Measurements from ENCODE around the gene ERN1. TPM values are rescaled to one million over a fixed set of nuclear protein-coding genes. Genes with fewer than 3 reads are reported as not detected.

The ERN1 gene
- total and polyA plus RNA-seq, 4 donors: 4.0 to 6.9 (median 5.9) TPM

GRCh38 chr17:64041912-64042311 lies 88.0 kb downstream of the ERN1 start:
- no peaks in the 10 kb centered on the region for H3K27me3 ChIP-seq (ENCODE audit: control insufficient read depth, insufficient read depth, low read length)
- 69% methylated on average over 9 of the region's 11 CpGs for WGBS (ENCODE audit: insufficient coverage)
- no peak for DNase-seq (ENCODE audit: low read depth in 4 of 6, low spot score in 6 of 6)
- H3K4me1 ChIP-seq (ENCODE audit: control insufficient read depth, insufficient read depth, low read length): peaks cover 3% of the 10 kb centered on the region
- no peaks in the 10 kb centered on the region for H3K9me3 ChIP-seq (ENCODE audit: control insufficient read depth, insufficient read depth, low read length)
- no peak overlapping the region for H3K27ac ChIP-seq (ENCODE audit: low read depth, low read length)
- peaks cover 43% of the 10 kb centered on the region for H3K36me3 ChIP-seq (ENCODE audit: control insufficient read depth, insufficient read depth, low read length)
- no peak overlapping the region for H3K4me3 ChIP-seq (ENCODE audit: low read depth, low read length)

- peaks cover 3% of the 10 kb centered on the region for H3K4me1 ChIP-seq (ENCODE audit: control insufficient read depth, insufficient read depth, low read length)
- 57% methylated on average over 4 of the region's 6 CpGs for WGBS (ENCODE audit: insufficient coverage)
- H3K36me3 ChIP-seq (ENCODE audit: control insufficient read depth, insufficient read depth, low read length): peaks cover 28% of the 10 kb centered on the region
- DNase-seq (ENCODE audit: low read depth in 4 of 6, low spot score in 6 of 6): no peak
- no peak overlapping the region for H3K4me3 ChIP-seq (ENCODE audit: low read depth, low read length)
- H3K9me3 ChIP-seq (ENCODE audit: control insufficient read depth, insufficient read depth, low read length): no peaks in the 10 kb centered on the region
- no peaks in the 10 kb centered on the region for H3K27me3 ChIP-seq (ENCODE audit: control insufficient read depth, insufficient read depth, low read length)
- H3K27ac ChIP-seq (ENCODE audit: low read depth, low read length): no peak overlapping the region
These were observed 89.7 kb downstream of the ERN1 start for GRCh38 chr17:64040206-64040605.

- WGBS (ENCODE audit: insufficient coverage): no CpG with 5 or more reads among the region's 3 CpGs
- H3K4me1 ChIP-seq (ENCODE audit: control insufficient read depth, insufficient read depth, low read length): peaks cover 3% of the 10 kb centered on the region
These were observed 90.9 kb downstream of the ERN1 start for GRCh38 chr17:64039106-64039400.

GRCh38 chr17:64038331-64039105 lies 91.4 kb downstream of the ERN1 start:
- H3K27me3 ChIP-seq (ENCODE audit: control insufficient read depth, insufficient read depth, low read length): no peaks in the 10 kb centered on the region
- peaks cover 12% of the 10 kb centered on the region for H3K36me3 ChIP-seq (ENCODE audit: control insufficient read depth, insufficient read depth, low read length)
- H3K9me3 ChIP-seq (ENCODE audit: control insufficient read depth, insufficient read depth, low read length): no peaks in the 10 kb centered on the region
- no peak overlapping the region for H3K27ac ChIP-seq (ENCODE audit: low read depth, low read length)
- no peak for DNase-seq (ENCODE audit: low read depth in 4 of 6, low spot score in 6 of 6)
- no peak overlapping the region for H3K4me3 ChIP-seq (ENCODE audit: low read depth, low read length)
- H3K4me1 ChIP-seq (ENCODE audit: control insufficient read depth, insufficient read depth, low read length): peaks cover 3% of the 10 kb centered on the region
- 87% methylated on average over 11 of the region's 16 CpGs for WGBS (ENCODE audit: insufficient coverage)

More at GRCh38 chr17:64039106-64039400, 90.9 kb downstream of the ERN1 start:
- H3K27ac ChIP-seq (ENCODE audit: low read depth, low read length): no peak overlapping the region
- H3K4me3 ChIP-seq (ENCODE audit: low read depth, low read length): no peak overlapping the region
- DNase-seq (ENCODE audit: low read depth in 4 of 6, low spot score in 6 of 6): no peak
- no peaks in the 10 kb centered on the region for H3K9me3 ChIP-seq (ENCODE audit: control insufficient read depth, insufficient read depth, low read length)
- H3K27me3 ChIP-seq (ENCODE audit: control insufficient read depth, insufficient read depth, low read length): no peaks in the 10 kb centered on the region
- peaks cover 17% of the 10 kb centered on the region for H3K36me3 ChIP-seq (ENCODE audit: control insufficient read depth, insufficient read depth, low read length)

DNA sequence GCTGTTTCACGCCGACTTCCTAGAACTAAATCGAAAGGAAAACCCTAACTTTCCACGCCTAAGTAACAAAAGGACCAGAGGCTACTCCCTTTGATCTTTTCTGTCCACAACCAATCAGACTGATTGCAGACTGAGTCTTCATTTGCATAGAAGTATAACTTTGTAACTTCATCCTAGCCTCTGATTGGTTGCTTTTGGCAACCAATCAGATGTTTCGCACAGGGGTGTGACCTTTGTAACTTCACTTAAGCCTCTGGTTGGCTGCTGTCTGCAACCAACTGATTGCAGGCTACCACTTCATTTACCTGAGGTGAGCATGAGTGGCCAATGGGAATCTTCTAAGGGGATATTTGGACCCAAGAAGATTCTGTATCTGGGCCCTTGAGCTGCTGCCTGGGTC lies 92.1 kb downstream of the ERN1 start:
- Histone ChIP-seq H3K27ac (ENCODE audit: low read depth, low read length) (no peak overlapping the region), H3K9me3 (ENCODE audit: control insufficient read depth, insufficient read depth, low read length) (no peaks in the 10 kb centered on the region)
- 93% methylated on average over 5 of the region's 5 CpGs for WGBS (ENCODE audit: insufficient coverage)

DNA sequence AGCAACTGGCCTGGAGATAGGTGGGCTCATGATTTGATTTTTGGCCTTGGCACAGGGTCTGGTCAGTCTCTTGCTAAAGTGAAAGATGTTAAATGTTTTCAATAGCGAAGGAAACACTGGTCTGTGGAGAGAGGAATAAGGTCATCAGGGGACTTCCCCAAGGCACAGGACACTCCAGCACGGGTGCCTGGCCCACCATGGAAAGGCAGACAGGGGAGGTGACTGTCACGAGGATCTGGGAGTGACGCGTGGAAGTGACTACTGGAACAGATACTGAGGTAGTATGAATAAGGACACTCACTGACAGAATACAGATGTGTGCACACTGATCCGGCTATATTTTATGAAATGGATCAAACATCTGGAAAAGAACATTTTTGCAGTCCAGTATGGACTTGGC lies 92.8 kb downstream of the ERN1 start:
- WGBS (ENCODE audit: insufficient coverage): 91% methylated on average over 6 of the region's 6 CpGs
- Histone ChIP-seq H3K36me3 (ENCODE audit: control insufficient read depth, insufficient read depth, low read length) (peaks cover 4% of the 10 kb centered on the region), H3K27me3 (ENCODE audit: control insufficient read depth, insufficient read depth, low read length) (no peaks in the 10 kb centered on the region), H3K27ac (ENCODE audit: low read depth, low read length) (no peak overlapping the region), H3K9me3 (ENCODE audit: control insufficient read depth, insufficient read depth, low read length) (no peaks in the 10 kb centered on the region), H3K4me1 (ENCODE audit: control insufficient read depth, insufficient read depth, low read length) (peaks cover 3% of the 10 kb centered on the region), H3K4me3 (ENCODE audit: low read depth, low read length) (no peak overlapping the region)
- no peak for DNase-seq (ENCODE audit: low read depth in 4 of 6, low spot score in 6 of 6)

More for the DNA sequence above, 92.1 kb downstream of the ERN1 start:
- peaks cover 3% of the 10 kb centered on the region for H3K4me1 ChIP-seq (ENCODE audit: control insufficient read depth, insufficient read depth, low read length)
- H3K4me3 ChIP-seq (ENCODE audit: low read depth, low read length): no peak overlapping the region
- DNase-seq (ENCODE audit: low read depth in 4 of 6, low spot score in 6 of 6): no peak
- H3K27me3 ChIP-seq (ENCODE audit: control insufficient read depth, insufficient read depth, low read length): no peaks in the 10 kb centered on the region
- peaks cover 5% of the 10 kb centered on the region for H3K36me3 ChIP-seq (ENCODE audit: control insufficient read depth, insufficient read depth, low read length)

DNA sequence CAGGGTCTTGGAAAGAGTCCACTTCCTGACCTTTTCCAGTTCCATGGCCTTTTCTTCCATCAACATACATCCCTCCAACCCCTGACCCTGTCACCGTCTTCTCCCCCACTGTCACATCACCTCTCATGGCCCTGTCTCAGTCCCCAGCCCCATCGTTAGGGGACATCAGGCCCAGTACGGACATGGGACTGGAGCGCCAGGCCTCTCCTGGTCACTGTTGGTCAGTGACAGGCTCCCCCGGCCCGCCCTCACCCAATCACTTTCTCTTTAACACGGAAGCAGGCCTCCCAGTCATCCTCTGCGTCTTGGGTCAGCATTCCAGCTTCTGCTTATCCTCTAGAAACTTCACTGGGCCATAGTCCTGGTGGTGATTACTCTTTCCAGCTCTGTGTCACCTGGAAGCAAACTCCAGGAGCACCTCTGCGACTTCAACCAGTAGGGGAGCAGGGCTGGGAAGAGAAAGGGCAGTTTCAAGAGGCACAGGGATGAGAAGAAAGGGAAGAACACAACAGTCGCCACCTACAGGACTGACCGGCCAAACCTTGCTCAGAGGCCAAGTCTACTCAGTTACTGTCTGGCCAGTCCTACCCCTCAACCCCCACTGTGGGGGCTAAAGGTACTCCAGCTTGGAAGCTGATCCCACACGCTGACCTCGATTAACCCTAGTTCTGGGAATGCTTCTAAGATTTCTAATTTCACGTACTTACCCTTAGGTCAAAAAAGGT lies 93.6 kb downstream of the ERN1 start:
- H3K36me3 ChIP-seq (ENCODE audit: control insufficient read depth, insufficient read depth, low read length): peaks cover 4% of the 10 kb centered on the region
- H3K4me1 ChIP-seq (ENCODE audit: control insufficient read depth, insufficient read depth, low read length): peaks cover 3% of the 10 kb centered on the region
- WGBS (ENCODE audit: insufficient coverage): 74% methylated on average over 9 of the region's 14 CpGs
- no peaks in the 10 kb centered on the region for H3K27me3 ChIP-seq (ENCODE audit: control insufficient read depth, insufficient read depth, low read length)
- DNase-seq (ENCODE audit: low read depth in 4 of 6, low spot score in 6 of 6): no peak
- no peak overlapping the region for H3K27ac ChIP-seq (ENCODE audit: low read depth, low read length)
- no peaks in the 10 kb centered on the region for H3K9me3 ChIP-seq (ENCODE audit: control insufficient read depth, insufficient read depth, low read length)
- no peak overlapping the region for H3K4me3 ChIP-seq (ENCODE audit: low read depth, low read length)

- Histone ChIP-seq H3K36me3 (ENCODE audit: control insufficient read depth, insufficient read depth, low read length) (no peaks in the 10 kb centered on the region), H3K4me1 (ENCODE audit: control insufficient read depth, insufficient read depth, low read length) (no peaks in the 10 kb centered on the region), H3K4me3 (ENCODE audit: low read depth, low read length) (no peak overlapping the region), H3K27ac (ENCODE audit: low read depth, low read length) (no peak overlapping the region), H3K27me3 (ENCODE audit: control insufficient read depth, insufficient read depth, low read length) (no peaks in the 10 kb centered on the region), H3K9me3 (ENCODE audit: control insufficient read depth, insufficient read depth, low read length) (no peaks in the 10 kb centered on the region)
- DNase-seq (ENCODE audit: low read depth in 4 of 6, low spot score in 6 of 6): no peak
- WGBS (ENCODE audit: insufficient coverage): no CpG with 5 or more reads among the region's 4 CpGs
These were observed 97.9 kb downstream of the ERN1 start for GRCh38 chr17:64032081-64032480.

GRCh38 chr17:64028874-64029464 lies 101.0 kb downstream of the ERN1 start:
- Histone ChIP-seq H3K4me1 (ENCODE audit: control insufficient read depth, insufficient read depth, low read length) (peaks cover 3% of the 10 kb centered on the region), H3K4me3 (ENCODE audit: low read depth, low read length) (no peak overlapping the region), H3K27ac (ENCODE audit: low read depth, low read length) (no peak overlapping the region), H3K9me3 (ENCODE audit: control insufficient read depth, insufficient read depth, low read length) (no peaks in the 10 kb centered on the region), H3K36me3 (ENCODE audit: control insufficient read depth, insufficient read depth, low read length) (no peaks in the 10 kb centered on the region), H3K27me3 (ENCODE audit: control insufficient read depth, insufficient read depth, low read length) (peaks cover 6% of the 10 kb centered on the region)
- peak in 3 of 6 donors; percentile 23 to 79 (median 60) for DNase-seq (ENCODE audit: low read depth in 4 of 6, low spot score in 6 of 6)
- WGBS (ENCODE audit: insufficient coverage): no CpG with 5 or more reads among the region's 3 CpGs
